ENCODE results near the gene NUTM1. TPM values are rescaled to one million over a fixed set of nuclear protein-coding genes. Genes with fewer than 3 reads are reported as not detected.
A peak's percentile ranks its signal among the peaks of the same experiment; 100 is the strongest.

NUTM1 gene
- polyA plus RNA-seq, 1 experiment = not detected

DNA sequence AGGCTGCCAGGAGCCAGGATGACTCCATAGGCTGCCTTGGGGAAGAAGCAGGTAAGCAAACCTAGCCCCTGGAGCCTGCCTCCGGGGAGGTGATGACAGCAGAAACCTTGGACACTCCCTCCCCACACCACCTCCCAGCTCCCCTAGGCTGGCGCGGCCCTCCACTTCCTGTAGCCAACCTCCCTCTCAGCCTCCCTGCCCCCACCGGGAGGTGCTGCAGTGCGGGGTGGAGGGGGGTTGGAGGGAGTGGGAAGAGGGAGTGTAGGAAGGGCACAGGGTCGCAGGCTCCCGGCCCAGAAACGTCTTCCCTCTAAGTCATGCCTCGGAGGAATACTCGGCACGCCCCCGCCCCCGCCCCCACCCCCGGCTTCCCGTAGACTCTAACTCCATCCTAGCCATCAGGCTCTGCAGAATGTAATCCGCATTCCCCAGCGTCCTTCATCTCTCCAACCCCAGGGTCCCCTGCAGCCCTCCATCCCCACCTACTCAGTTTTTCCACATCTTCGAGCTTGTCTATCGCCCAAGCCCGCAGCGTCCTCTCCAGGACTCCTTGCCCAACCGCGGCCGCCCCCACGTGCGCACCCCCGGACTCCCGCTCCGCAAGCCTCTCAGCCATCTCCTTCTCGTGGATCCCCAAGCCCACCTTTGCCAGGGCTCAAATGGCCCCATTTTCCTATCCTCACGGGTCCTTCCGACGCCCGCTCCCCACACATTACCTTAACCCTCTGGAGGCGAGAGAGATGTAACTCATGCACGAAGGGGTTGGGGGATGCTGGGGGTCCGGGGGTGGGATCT lies 23.4 kb downstream of the NUTM1 start:
- TF ChIP-seq CTCF (IDR thresholded peaks at IDR 0.05; ENCODE audit: low read depth, low read length) = no peak

GRCh38 chr15:34367101-34368081 lies 24.3 kb downstream of the NUTM1 start, which contains the start of gene LPCAT4:
TSS of gene LPCAT4 (minus strand) at chr15:34367196. CDS start at chr15:34367100, 96 bp downstream.
- DNase-seq (ENCODE audit: low read depth, low spot score) = peak; percentile 53
- POLR2A ChIA-PET = interaction anchor here (0.5 to 1.8 kb wide), 6 partner anchors 24 to 251 kb away, joined by 3 to 7 read pairs (median 3); partner anchors contain the start of genes KATNBL1, NOP10, NUTM1 and SLC12A6
- CTCF ChIA-PET = interaction anchor here (0.6 to 2.8 kb wide), 29 partner anchors 9 to 306 kb away, joined by 3 to 26 read pairs (median 4); partner anchors contain the start of genes KATNBL1, NOP10 and NUTM1
- Histone ChIP-seq H3K27ac (ENCODE audit: low read depth, low read length) (peak within 1 kb of the TSS; percentile 80), H3K27me3 (ENCODE audit: control insufficient read depth, insufficient read depth, low read length) (no peaks in the 10 kb centered on the region), H3K9me3 (ENCODE audit: control insufficient read depth, insufficient read depth, low read length) (no peaks in the 10 kb centered on the region; the same call in 1 of the 2 replicates), H3K4me3 (ENCODE audit: low read depth, low read length) (peak within 1 kb of the TSS; percentile 96)
- TF ChIP-seq CTCF (IDR thresholded peaks at IDR 0.05; ENCODE audit: low read depth, low read length) = peak; percentile 95

More for the DNA sequence above, 23.4 kb downstream of the NUTM1 start:
- ChIA-PET CTCF (interaction anchor here (0.6 to 2.8 kb wide), 19 partner anchors 8 to 305 kb away, joined by 3 to 26 read pairs (median 5); partner anchors contain the start of genes KATNBL1, NOP10 and NUTM1), POLR2A (interaction anchor here (0.5 to 1.8 kb wide), 4 partner anchors 23 to 211 kb away, joined by 3 to 7 read pairs (median 4); partner anchors contain the start of genes KATNBL1, NOP10, NUTM1 and SLC12A6)
- peak overlapping the region; percentile 90 for H3K4me3 ChIP-seq (ENCODE audit: low read depth, low read length)
- DNase-seq (ENCODE audit: low read depth, low spot score) = no peak
- H3K27ac ChIP-seq (ENCODE audit: low read depth, low read length) = no peak overlapping the region
- H3K9me3 ChIP-seq (ENCODE audit: control insufficient read depth, insufficient read depth, low read length) = no peaks in the 10 kb centered on the region; the same call in 1 of the 2 replicates
- H3K27me3 ChIP-seq (ENCODE audit: control insufficient read depth, insufficient read depth, low read length) = no peaks in the 10 kb centered on the region

- H3K27ac ChIP-seq (ENCODE audit: low read depth, low read length) = no peak overlapping the region
- no peak overlapping the region for H3K4me3 ChIP-seq (ENCODE audit: low read depth, low read length)
- no peak for DNase-seq (ENCODE audit: low read depth, low spot score)
- no peaks in the 10 kb centered on the region; the same call in 1 of the 2 replicates for H3K9me3 ChIP-seq (ENCODE audit: control insufficient read depth, insufficient read depth, low read length)
- ChIA-PET CTCF (no interaction called here), POLR2A (no interaction called here)
- H3K27me3 ChIP-seq (ENCODE audit: control insufficient read depth, insufficient read depth, low read length) = no peaks in the 10 kb centered on the region
- no peak for TF ChIP-seq CTCF (IDR thresholded peaks at IDR 0.05; ENCODE audit: low read depth, low read length)
These were observed 27.0 kb downstream of the NUTM1 start for GRCh38 chr15:34370129-34370528.

GRCh38 chr15:34370643-34371042 lies 27.5 kb downstream of the NUTM1 start:
- TF ChIP-seq CTCF (IDR thresholded peaks at IDR 0.05; ENCODE audit: low read depth, low read length) = no peak
- no peak overlapping the region for H3K27ac ChIP-seq (ENCODE audit: low read depth, low read length)
- H3K27me3 ChIP-seq (ENCODE audit: control insufficient read depth, insufficient read depth, low read length) = no peaks in the 10 kb centered on the region
- DNase-seq (ENCODE audit: low read depth, low spot score) = no peak
- ChIA-PET CTCF (no interaction called here), POLR2A (no interaction called here)
- H3K4me3 ChIP-seq (ENCODE audit: low read depth, low read length) = no peak overlapping the region
- H3K9me3 ChIP-seq (ENCODE audit: control insufficient read depth, insufficient read depth, low read length) = no peaks in the 10 kb centered on the region; the same call in 1 of the 2 replicates
